Right lung (tissue), 5 donors: Measurements from ENCODE around the gene TSPYL6. TPM values are rescaled to one million over a fixed set of nuclear protein-coding genes. Genes with fewer than 3 reads are reported as not detected.
A peak's percentile ranks its signal among the peaks of the same experiment; 100 is the strongest.

Experiments
- DNase-seq, 2 donors: peaks; one replicate each; pipeline ENCODE4 v3.0.0-alpha.2; 2013
- polyA plus RNA-seq, 5 donors: library from polyadenylated mRNA; unstranded; fragments of 120-200 nt; gene quantifications; one replicate each; pipeline versions ENCODE4 v1.2.1 to v1.2.3, GENCODE V29; 2013; ENCODE audit warnings: inconsistent platforms in 1 of 5, low replicate concordance in 1 of 5; ENCODE audit not compliant: insufficient read length in 5 of 5, insufficient read depth in 1 of 5

Gene TSPYL6
- polyA plus RNA-seq, 5 donors = 0.05 to 0.12 (median 0.09) TPM; not detected in 1

- no peak for DNase-seq
Measured at GRCh38 chr2:54259413-54260240, 3.6 kb upstream of the TSPYL6 start.

- DNase-seq = no peak
Measured at GRCh38 chr2:54258166-54258565, 2.1 kb upstream of the TSPYL6 start.

GRCh38 chr2:54255230-54256090 lies 569 bp downstream of the TSPYL6 start:
- DNase-seq = no peak

GRCh38 chr2:54254180-54254579 lies 1.8 kb downstream of the TSPYL6 start:
- DNase-seq = no peak

GRCh38 chr2:54249629-54250028 lies 6.4 kb downstream of the TSPYL6 start:
- DNase-seq = no peak

GRCh38 chr2:54247115-54247514 lies 8.9 kb downstream of the TSPYL6 start:
- DNase-seq = no peak

GRCh38 chr2:54240515-54241469 lies 15.2 kb downstream of the TSPYL6 start:
- peak; percentile 65 for DNase-seq

GRCh38 chr2:54239427-54239826 lies 16.6 kb downstream of the TSPYL6 start:
- DNase-seq = no peak

- no peak for DNase-seq
Measured at GRCh38 chr2:54237428-54237827, 18.6 kb downstream of the TSPYL6 start.

GRCh38 chr2:54233832-54234649 lies 22.0 kb downstream of the TSPYL6 start:
- no peak for DNase-seq

GRCh38 chr2:54228945-54229344 lies 27.1 kb downstream of the TSPYL6 start:
- DNase-seq = peak; percentile 49 to 50

- no peak for DNase-seq
Measured at GRCh38 chr2:54227798-54228197, 28.2 kb downstream of the TSPYL6 start.

GRCh38 chr2:54226260-54226659 lies 29.8 kb downstream of the TSPYL6 start:
- no peak for DNase-seq

- no peak for DNase-seq
Measured at GRCh38 chr2:54224997-54225396, 31.0 kb downstream of the TSPYL6 start.

- no peak for DNase-seq
Measured at GRCh38 chr2:54213082-54213481, 42.9 kb downstream of the TSPYL6 start.

- no peak for DNase-seq
Measured at GRCh38 chr2:54212456-54212855, 43.6 kb downstream of the TSPYL6 start.

- no peak for DNase-seq
Measured at GRCh38 chr2:54209379-54209778, 46.6 kb downstream of the TSPYL6 start.

GRCh38 chr2:54208364-54209240 lies 47.4 kb downstream of the TSPYL6 start:
- DNase-seq = peak; percentile 55 to 56

- peak; percentile 90 to 95 for DNase-seq
Measured at GRCh38 chr2:54207666-54208195, 48.3 kb downstream of the TSPYL6 start.
